HepG2 (cell line): Measurements from ENCODE around the gene ATG7. TPM values are rescaled to one million over a fixed set of nuclear protein-coding genes. Genes with fewer than 3 reads are reported as not detected.

Experiments
- ATAC-seq: fragments of 200-7000 bp; cut with Tn5 transposase; 3 replicates; pipeline ENCODE4 v1.9.1; 2020; ENCODE audit warnings: mild to moderate bottlenecking, moderate library complexity
- BruUV-seq: library from RNA; stranded (reverse); fragments of 400-500 nt; replicated peaks from 2 replicates; lab custom pipeline; 2021; lab: Mats Ljungman, UMichigan
- CTCF ChIA-PET: fragments of 300-600 bp; formaldehyde crosslinking; extraction: SDS; loops from one replicate; lab custom pipeline; 2021; ENCODE audit warnings: low total read pairs, inconsistent platforms, low intra/inter-chr PET ratio; lab: Yijun Ruan, JAX
- POLR2A ChIA-PET: fragments of 350-600 bp; sonication (Branson Sonifier 250); formaldehyde crosslinking; loops from one replicate; lab custom pipeline; 2020; ENCODE audit warnings: antibody characterized with exemption, inconsistent platforms; lab: Yijun Ruan, JAX
- DNase-seq: peaks from one replicate; pipeline ENCODE4 v3.0.0-alpha.2; 2015; ENCODE audit warnings: low spot score
- FAIRE-seq: peaks from 3 replicates; lab custom pipeline; 2011; peaks lifted over from hg19 to GRCh38; lab: Jason Lieb, UNC
- H2AFZ ChIP-seq: one replicate; pipeline ENCODE4 v1.6.1; 2011; ENCODE audit warnings: low read length, inconsistent platforms
- H3K27ac ChIP-seq: fragments of 300-600 bp; 3 replicates; pipeline ENCODE4 v1.8.0; 2011; ENCODE audit warnings: mixed run types, mild to moderate bottlenecking, mixed read lengths, low read length, inconsistent platforms; ENCODE audit not compliant: insufficient read depth; ENCODE audit errors: extremely low read length
- H3K27me3 ChIP-seq, 2 experiments: fragments of 200-600 bp in 1 of 2; 2 replicates in 1 of 2; 3 replicates in 1 of 2; pipeline versions ENCODE4 v1.6.0 to v1.8.0; 2011; ENCODE audit warnings: low read length in 2 of 2, mild to moderate bottlenecking in 2 of 2, moderate library complexity in 2 of 2, inconsistent platforms in 1 of 2; ENCODE audit not compliant: insufficient read depth in 2 of 2, control insufficient read depth in 1 of 2
- H3K36me3 ChIP-seq, 2 experiments: fragments of 200-600 bp in 1 of 2; replicated peaks in 1 of 2; 2 replicates in 1 of 2; 3 replicates in 1 of 2; pipeline versions ENCODE4 v1.5.1 to v1.8.0; 2011; ENCODE audit warnings: low read length in 2 of 2, inconsistent platforms in 1 of 2; ENCODE audit not compliant: insufficient read depth in 2 of 2, control insufficient read depth in 1 of 2
- H3K4me1 ChIP-seq: 2 replicates; pipeline ENCODE4 v1.5.1; 2012; ENCODE audit warnings: low read length, inconsistent platforms; ENCODE audit not compliant: insufficient read depth
- H3K4me2 ChIP-seq: 2 replicates; pipeline ENCODE4 v1.6.0; 2011; ENCODE audit warnings: low read depth, low read length, inconsistent platforms
- H3K4me3 ChIP-seq, 3 experiments: fragments of 200-600 bp in 1 of 3; sonication (generic), shearing (Covaris generic) in 1 of 3; replicated peaks in 1 of 3; 2 replicates each; pipeline ENCODE4 v1.5.1; 2011 to 2016; ENCODE audit warnings: low read length in 3 of 3, inconsistent platforms in 2 of 3, low read depth in 2 of 3, mild to moderate bottlenecking in 2 of 3, control low read depth in 1 of 3, mixed read lengths in 1 of 3; ENCODE audit not compliant: insufficient read depth in 1 of 3
- H3K79me2 ChIP-seq: one replicate; pipeline ENCODE4 v1.6.1; 2011; ENCODE audit warnings: low read length, inconsistent platforms; ENCODE audit not compliant: insufficient read depth
- H3K9ac ChIP-seq: 2 replicates; pipeline ENCODE4 v1.6.0; 2011; ENCODE audit warnings: mild to moderate bottlenecking, low read depth, low read length, inconsistent platforms; ENCODE audit not compliant: insufficient read depth
- H3K9me3 ChIP-seq: 2 replicates; pipeline ENCODE4 v1.5.1; 2012; ENCODE audit warnings: mild to moderate bottlenecking, low read length
- H4K20me1 ChIP-seq: 2 replicates; pipeline ENCODE4 v1.6.0; 2011; ENCODE audit warnings: inconsistent platforms, mild to moderate bottlenecking, low read length, moderate library complexity; ENCODE audit not compliant: insufficient read depth
- KDM5A ChIP-seq: fragments of 200-600 bp; sonication (generic); IDR thresholded peaks from 2 replicates; pipeline ENCODE4 v1.7.0; 2018; ENCODE audit warnings: antibody characterized with exemption, mild to moderate bottlenecking, low read length, borderline replicate concordance
- SSRP1 ChIP-seq: IDR thresholded peaks from 2 replicates; pipeline ENCODE4 v1.6.1; 2016; ENCODE audit warnings: control low read depth
- ZNF550 ChIP-seq: sonication (generic); formaldehyde crosslinking; IDR thresholded peaks from 2 replicates; pipeline ENCODE4 v1.4.0; 2020; ENCODE audit warnings: mild to moderate bottlenecking, missing genetic modification reagents, borderline replicate concordance
- WGBS: methylation state at CpG from one replicate; pipeline ENCODE4 v1.1.6; 2017; ENCODE audit warnings: low lambda C conversion rate; 5-methylcytosine and 5-hydroxymethylcytosine counted together
- in situ Hi-C: cut with HindIII; loops from 2 replicates; pipeline ENCODE4 v1.10.0; 2017; ENCODE audit warnings: low pct_unique_long_range_greater_than_20kb; ENCODE audit not compliant: extremely low pct_ligation_motif_present
- intact Hi-C: fragments of 100-400 bp; cut with micrococcal nuclease; formaldehyde crosslinking; loops from one replicate; pipeline ENCODE4 v1.10.0; 2022; ENCODE audit not compliant: unreplicated experiment
- polyA plus RNA-seq, 8 experiments: library from polyadenylated mRNA; depleted of rRNA in 3 of 8; stranded (reverse) in 7 of 8; unstranded in 1 of 8; fragments of >200 nt; fragmentation: Illumina TruSeq in 4 of 8; extraction: Trizol in 4 of 8; gene quantifications; 2 replicates each; pipeline versions ENCODE4 v1.2.1 to v1.2.3, GENCODE V29; 2011 to 2016; ENCODE audit warnings: low read depth in 4 of 8, missing spikeins in 1 of 8, mixed read lengths in 1 of 8; ENCODE audit not compliant: insufficient read depth in 1 of 8
- total RNA-seq, 5 experiments: library from RNA; depleted of rRNA; stranded (reverse); fragments of >200 nt; fragmentation: Illumina TruSeq; extraction: Trizol; gene quantifications; 2 replicates each; pipeline ENCODE4 v1.2.3, GENCODE V29; 2016; ENCODE audit warnings: low read depth in 1 of 5

Gene ATG7
- total and polyA plus RNA-seq, 2 of the 13 experiments (the other 11 are each of a cell fraction or from before 2014, with no cell fraction given), result 7.8 to 22.1 TPM

DNA sequence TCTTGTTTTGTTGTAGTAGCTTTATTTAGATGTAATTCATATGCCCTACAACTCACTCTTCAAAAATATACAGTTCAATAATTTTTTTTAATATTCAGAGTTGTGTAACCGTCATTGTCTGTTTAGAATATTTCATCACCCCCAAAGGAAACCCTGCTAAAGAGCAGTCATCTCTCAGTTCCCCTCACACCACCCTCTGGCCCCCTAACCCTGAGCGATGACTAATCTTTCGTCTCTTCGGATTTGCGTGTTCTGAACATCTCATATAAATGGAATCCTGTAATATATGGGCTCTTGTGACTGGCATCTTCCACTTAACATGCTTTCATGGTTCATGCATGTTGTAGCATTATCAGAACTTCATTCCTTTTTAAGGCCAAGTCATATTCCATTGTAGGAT lies 183.8 kb downstream of the ATG7 start:
- in situ Hi-C loops, result no loop called here
- Histone ChIP-seq H3K9ac (no peak overlapping the region), H3K36me3 (no peaks in the 10 kb centered on the region), H3K4me2 (no peak overlapping the region), H3K4me1 (no peaks in the 10 kb centered on the region), H4K20me1 (no peaks in the 10 kb centered on the region), H3K9me3 (no peaks in the 10 kb centered on the region), H3K4me3 (no peak overlapping the region), H2AFZ (no peak overlapping the region), H3K79me2 (no peaks in the 10 kb centered on the region), H3K27ac (no peak overlapping the region), H3K27me3 (no peaks in the 10 kb centered on the region)
- intact Hi-C loops, result no loop called here
- POLR2A ChIA-PET, result no interaction called here
- BruUV-seq, result no TSS peak
- ATAC-seq, result no peak
- TF ChIP-seq ZNF550 (CRISPR knock-in tag), result no peak
- CTCF ChIA-PET, result no interaction called here
- no peak for FAIRE-seq
- no peak for DNase-seq
- WGBS, result 96% methylated on average over 5 of the region's 5 CpGs

DNA sequence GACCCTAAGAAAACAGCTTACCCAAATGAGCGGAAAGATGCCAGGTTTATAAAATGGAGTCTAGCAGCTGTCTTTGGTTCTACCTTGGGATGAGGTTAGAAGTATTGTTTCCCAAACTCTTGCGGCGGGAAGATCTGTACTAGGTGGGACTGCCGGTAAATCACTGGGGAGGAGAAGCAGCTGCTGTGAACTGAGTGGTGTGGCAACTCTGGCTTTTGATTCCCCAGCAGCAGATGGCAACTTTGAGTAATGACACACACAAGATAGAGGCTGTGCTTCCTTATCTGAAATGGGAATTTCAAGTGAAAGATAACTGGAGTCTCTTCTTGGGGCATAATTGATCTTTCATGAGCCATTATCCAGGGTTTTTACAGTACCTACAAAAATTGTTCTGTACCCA lies 184.9 kb downstream of the ATG7 start:
- Histone ChIP-seq H3K4me3 (no peak overlapping the region), H2AFZ (no peak overlapping the region), H3K79me2 (no peaks in the 10 kb centered on the region), H3K9me3 (no peaks in the 10 kb centered on the region), H3K9ac (no peak overlapping the region), H3K36me3 (no peaks in the 10 kb centered on the region), H3K4me2 (no peak overlapping the region), H3K27me3 (no peaks in the 10 kb centered on the region), H3K27ac (no peak overlapping the region), H3K4me1 (no peaks in the 10 kb centered on the region), H4K20me1 (no peaks in the 10 kb centered on the region)
- intact Hi-C loops (no loop called here), in situ Hi-C loops (no loop called here)
- POLR2A ChIA-PET, result no interaction called here
- no peak for TF ChIP-seq KDM5A
- TF ChIP-seq SSRP1 (CRISPR knock-in tag), result no peak
- DNase-seq (no peak), FAIRE-seq (no peak), ATAC-seq (no peak)
- no TSS peak for BruUV-seq
- WGBS, result 100% methylated on average over 4 of the region's 4 CpGs
- CTCF ChIA-PET, result no interaction called here
